HG03139 (cell line): ENCODE data around the gene MLLT3.

Experiments
- ATAC-seq: cut with Tn5 transposase; IDR thresholded peaks from one replicate; pipeline ENCODE4 v1.9.1; 2021; ENCODE audit not compliant: unreplicated experiment

Gene MLLT3

DNA sequence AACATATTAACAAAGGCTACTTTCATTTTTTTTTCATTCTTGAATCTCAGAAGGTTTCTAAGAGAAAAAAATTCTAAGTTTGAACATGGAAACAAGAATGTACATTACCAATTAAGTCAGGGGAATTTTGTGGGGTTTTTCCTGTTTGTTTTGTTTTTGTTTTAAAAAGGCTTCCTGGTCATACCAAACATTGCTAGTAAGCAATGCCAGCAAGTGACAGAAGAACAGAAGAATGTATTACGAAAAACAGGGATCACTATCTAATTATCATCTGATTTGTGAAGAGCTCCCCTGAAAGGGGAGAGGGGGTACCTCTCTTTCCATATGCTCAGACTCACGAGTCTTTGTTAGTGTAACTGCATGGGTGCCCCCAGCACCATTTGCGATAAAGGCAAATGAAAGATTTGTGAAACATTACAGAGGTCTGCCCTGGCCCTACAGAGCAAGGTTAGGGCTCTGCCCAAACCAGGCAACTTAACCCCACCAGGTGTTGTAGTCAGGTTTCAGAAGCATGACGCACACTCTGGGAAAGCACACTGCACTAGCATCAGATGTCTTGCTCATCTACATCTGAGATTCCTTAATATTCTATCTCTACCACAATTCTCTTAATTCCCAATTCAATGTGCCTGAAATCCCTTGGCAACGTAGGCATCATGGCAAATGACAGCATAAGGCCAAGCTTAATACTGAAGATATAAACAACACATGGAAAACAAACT lies 268.2 kb downstream of the MLLT3 start:
- ATAC-seq, result no peak

DNA sequence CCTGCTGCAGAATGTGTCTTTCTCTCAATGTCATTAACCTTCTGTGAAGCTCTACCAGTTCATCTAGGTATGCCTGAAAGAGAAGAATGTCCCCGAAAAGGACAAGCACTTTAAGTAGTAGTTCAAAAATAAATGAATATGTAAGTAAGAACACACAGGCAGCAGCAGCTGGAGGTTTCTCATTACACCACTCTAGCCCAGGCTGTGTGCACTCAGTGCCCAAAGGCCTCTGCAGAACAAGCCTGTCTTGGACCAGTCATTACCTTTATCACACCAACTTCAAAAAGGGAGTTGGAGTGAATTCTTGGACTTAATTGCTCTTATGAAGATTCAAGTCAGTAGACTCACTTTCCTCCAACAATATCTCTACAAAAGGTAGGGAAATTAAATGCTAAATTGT lies 268.8 kb downstream of the MLLT3 start:
- ATAC-seq, result no peak

DNA sequence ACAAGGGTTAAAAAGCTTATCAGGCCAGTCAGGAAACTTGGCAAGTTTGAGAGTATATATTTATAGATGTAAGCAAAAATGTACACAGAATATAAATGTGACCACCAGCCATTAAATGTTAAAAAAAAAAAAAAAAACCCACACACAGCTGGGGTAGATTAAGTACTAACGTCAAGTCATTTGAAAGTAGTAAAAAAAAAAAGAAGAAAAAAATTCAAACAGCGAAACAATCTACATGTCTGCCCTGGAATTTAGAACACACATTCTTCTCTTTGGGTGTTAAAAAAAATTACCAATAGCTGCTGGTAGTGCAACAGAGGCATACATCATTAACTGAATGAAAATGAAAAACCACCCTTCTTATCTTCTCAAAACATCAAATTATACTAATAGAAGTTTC lies 269.7 kb downstream of the MLLT3 start:
- no peak for ATAC-seq

DNA sequence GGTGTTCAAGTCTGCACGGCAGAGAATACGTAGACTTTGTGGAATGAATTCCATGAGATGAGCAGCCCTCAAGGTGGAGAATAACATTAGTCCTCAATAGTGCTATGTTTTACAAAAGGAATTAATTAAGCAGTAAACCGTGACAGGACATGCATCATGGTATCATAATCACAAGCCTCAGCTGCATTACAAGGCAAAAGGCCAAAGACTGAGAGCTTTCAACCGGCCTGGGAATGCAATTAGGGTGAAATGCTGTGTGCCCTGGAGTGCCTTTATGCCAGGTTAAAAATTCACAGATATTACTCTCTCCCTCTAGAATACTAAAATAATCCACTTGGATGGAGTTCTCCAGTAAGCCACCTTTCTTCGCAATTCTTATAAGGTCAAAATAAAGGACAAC lies 270.6 kb downstream of the MLLT3 start:
- ATAC-seq, result no peak

DNA sequence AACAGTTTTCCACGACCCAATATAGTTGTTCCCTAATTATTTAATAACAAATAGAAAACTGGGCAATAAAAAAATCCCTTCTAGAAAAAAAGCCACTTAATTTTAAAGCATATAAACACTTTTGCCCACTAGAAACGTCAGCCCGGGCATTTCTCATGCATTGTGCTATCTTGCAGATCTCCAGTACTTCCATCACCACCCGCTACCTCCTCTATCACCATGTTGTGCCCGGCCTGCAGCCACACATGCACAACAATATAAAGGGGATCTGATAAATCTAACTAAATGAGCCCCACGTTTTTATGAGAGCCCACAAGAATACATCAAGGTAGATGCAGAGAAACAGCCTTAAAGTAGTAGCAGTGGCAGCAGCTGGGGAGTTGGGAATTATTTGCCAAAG lies 272.7 kb downstream of the MLLT3 start:
- no peak for ATAC-seq

DNA sequence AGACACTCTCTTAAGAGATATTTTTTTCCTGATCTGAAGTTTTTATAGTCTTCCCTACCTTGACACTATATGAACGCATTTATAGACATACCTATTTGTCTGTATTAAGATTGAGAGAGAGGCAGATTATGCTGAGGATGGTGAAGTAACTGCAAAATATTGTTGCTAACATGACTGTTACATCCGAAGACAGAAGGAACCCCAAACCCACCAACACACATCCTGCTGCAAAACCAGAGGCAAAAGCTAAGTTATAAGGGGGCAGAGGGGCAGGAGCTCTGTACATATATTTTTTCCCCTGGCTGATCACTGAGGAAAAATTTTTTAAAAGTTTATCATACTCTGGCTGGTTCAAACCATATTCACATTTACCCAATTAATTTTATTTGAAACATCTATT lies 279.0 kb downstream of the MLLT3 start:
- no peak for ATAC-seq

DNA sequence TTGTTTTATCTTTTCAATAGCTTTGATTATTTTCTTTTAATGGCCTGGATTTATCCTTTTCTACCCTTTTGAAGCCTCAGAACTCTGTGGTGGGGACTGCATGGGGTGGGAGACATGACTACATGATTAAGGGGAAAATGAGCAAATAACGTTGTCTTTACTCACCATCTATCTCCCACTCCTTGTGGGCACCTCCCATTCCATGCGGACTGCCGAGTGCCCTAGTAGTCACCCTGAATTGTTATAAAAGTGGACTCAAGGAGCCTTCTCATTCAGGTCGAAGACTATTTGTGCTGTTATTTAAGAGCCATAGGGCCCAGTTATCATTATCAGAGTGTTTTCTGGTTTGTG lies 281.8 kb downstream of the MLLT3 start:
- ATAC-seq, result no peak

DNA sequence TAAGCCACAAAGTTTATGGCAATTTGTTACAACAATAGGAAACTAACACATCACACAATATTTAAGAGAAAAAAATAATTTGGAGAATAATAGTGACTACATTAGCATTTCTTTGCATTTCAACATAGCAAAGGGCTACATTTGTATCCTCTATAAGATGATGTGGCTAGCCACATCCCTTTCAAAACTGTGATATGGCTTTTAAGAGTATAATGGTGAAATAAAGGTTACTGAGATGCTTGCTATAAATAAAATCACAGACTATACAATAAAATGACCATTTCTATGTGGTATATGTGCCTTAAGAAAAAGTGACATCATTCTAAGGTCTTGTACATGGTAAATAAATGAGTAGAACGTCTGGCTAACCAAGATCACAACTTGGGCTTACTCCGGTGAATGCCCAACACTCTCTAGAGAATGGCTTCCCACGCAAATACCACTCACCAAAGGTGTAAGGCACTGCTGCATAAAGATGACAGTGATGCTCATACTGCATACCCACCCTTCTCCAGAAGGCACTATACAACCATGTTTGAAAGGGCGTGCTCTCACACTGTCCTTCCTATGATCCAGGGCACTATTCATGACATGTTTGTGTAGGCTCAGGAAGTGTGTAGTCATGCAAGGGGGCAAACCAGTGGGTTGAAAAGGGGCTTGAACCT lies 286.5 kb downstream of the MLLT3 start:
- no peak for ATAC-seq

DNA sequence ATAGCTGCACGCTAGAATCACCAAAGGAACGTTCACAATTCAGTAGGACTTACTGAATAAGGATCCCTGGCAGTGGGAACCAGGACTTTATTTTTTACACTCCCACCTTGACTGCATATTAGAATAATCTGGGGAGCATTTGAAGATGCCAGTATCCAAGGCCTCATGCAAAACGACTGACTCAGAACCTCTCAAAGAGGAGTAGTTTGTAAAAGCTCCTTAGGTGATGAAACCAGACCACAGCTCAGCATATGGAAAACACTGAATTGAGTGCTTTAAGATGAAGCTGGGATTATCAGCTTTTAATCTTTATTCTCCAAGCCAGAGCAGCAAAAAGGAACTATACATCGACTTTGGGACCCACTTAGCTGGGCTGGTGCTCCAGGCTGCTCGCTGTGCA lies 288.3 kb downstream of the MLLT3 start:
- no peak for ATAC-seq

DNA sequence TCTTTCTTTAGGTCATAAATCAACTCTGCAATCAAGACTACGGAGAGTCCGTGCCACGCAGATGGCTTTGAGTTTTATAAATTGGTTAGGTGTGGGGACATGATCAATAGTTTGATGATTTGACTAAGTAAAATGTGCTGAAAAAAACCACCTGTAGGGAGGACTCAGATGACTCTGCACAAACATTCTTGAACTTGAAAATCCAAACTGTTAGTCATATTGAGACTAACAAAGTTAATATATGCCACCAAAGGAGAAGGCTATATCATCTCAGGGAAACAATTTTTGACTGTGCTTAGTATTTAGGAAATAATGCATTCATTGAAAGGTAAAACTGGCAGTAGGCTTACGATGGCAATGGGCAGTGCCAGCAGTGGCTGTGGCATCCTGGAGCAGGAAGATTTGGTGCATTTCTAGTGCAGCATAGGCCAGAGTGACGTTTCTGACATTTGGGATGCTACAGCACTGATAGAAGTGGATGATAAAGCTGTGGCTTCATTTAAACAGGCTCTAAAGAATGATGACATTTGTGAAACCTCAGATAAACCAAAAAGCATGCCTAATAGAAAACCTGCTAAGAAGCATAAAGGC lies 291.1 kb downstream of the MLLT3 start:
- ATAC-seq, result peak; percentile 59

DNA sequence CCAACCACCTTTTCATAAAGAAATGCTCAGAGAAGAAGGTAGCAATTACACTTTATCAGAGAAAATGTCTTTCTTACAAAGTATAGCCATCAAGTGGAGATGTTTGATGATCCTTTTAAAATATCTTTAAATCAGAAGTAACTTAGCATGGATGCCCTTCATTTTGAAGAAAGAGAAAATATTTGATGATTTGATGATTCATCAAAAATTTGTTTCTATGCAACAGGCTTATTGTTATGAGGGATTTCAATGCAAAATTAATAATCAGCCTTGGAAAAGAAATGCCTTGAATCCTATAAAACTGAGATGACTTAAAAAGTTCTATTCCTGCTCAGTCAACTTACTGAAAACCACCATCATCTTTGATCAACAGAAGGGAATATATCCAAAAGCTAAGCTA lies 291.6 kb downstream of the MLLT3 start:
- no peak for ATAC-seq

DNA sequence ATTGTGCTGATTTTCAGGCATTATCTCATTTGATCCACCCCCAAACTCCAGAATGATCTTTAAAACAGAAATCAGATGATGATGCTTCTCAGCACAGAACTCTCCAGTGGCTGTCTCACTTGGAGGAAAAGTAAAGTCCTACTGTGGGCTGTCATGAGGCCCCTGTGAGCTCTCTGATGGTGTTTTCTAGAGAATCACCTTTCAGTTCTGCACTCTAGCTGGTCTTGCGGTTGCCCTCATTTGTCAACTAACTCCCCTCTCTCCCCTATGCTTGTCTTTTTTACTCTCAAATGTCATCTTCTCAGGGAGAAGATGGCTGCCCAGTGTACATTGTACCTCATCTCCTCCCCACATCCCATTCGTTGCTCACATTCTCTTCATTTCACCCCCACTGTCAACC lies 295.8 kb downstream of the MLLT3 start:
- ATAC-seq, result no peak

DNA sequence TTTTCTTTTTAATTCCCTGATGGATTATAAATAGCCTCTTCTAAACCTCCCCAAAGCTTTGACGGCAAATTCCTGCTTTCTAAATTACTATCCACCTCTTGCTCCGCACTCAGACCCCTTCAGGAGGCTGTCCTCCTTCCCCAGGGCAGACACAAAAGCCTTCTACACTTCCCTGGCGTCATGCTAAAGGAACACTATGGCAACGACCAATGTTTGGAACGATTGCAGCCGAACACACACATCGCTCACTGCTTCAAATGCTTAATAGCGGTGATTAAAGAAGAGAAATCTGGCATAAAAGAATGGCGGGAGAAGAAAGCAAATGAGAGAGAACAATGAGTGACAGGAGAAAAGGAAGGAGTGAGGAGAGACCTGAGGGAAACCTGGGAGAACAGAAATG lies 297.3 kb downstream of the MLLT3 start:
- no peak for ATAC-seq

DNA sequence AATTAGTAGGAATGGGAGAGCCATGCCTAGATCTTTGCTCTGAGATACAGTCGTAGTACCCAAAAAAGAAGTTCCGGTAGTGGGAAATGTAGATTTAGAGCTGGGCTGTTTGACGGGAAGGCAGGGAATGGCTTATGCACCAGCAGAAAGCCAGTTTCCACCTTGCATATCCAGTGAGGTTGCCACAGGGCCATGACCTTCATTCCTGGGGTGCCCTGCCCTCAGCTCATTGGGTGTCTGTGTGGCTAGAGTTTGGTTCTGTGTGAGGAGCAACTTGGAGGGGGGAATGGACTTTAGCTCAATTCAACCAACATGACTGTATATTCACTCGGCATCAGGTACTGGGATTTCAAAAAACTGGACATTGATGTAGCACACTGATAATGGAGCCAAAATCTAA lies 300.1 kb downstream of the MLLT3 start:
- no peak for ATAC-seq

DNA sequence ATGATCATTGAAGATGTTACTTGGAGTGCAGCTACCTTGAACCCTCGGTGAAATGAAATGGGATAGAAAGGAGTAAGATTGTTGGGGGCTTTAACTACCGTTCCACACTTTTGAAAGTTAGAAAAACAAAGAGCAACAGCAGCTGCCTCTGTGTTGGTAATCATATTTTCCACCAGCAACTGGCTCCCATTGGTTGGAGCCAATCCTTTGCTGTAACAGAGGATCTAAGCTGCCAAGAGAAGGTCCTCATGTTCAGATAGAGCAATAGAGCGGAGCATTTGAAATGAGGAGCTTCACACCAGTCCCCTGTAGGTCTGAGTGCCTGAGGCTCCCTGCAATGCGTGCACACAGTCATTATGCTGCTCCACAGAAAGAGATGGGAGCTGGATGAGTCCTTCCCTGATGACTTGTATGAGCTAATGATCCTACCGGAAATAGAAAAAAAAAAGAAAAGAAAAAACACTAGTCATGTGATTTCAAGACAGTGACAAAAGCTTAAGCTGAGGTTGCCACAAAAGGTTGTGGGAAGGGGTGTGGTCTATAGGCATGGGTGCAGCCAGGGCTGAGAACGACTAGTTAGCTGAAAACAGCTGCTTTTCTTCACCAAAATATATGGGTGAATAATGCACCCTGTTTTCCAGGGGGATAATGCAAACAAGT lies 300.7 kb downstream of the MLLT3 start:
- ATAC-seq, result no peak

DNA sequence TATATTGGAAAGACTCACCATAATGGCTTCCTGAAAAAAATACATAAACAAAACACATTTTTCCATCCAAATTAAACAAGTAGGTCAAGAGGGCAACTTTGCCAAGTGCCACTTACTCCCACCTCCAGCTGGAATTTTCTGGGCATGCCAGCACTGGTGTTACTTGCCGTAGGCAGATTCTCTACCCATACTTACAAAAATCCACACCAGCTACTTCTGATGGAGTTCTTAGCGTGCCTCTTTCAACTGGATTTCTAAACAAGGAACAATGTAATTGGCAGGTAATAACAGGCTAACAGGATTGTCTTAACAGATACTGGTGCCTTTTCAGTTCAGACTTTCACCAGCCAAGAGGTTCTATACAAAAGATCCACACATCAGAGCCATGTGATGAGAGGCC lies 301.4 kb downstream of the MLLT3 start:
- ATAC-seq, result no peak

DNA sequence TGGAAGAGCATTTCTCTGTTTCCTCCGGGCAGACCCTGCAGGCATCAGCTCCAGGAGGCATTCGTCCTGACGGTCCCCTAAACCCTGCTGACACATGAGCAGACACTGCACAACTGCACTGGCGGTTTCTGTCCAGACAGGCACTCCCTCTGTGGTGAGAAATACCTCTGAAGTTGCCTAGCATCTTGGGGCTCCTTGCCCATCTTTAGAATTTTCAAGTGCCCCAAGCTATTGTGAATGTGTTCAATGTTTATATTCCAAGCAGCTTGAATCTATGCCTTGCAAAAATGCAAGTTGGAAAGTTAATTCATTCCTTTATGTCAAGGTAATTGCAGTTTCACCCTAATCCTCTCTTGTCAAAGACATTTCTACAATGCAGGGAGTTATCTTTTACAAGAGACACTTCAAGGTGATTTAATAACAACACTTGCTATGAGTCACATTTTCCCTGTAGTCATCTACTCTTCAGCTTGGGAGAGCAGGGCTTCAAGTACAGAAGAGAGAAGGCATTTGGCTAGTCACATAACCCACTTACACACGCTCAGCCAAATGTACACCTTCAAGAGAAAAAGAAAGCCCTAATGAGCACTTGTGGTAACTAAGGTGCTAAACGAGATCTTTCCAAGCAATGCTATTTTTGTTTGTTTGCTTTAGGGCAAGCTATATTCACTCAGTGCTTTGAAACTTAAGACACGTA lies 302.5 kb downstream of the MLLT3 start:
- ATAC-seq, result no peak

DNA sequence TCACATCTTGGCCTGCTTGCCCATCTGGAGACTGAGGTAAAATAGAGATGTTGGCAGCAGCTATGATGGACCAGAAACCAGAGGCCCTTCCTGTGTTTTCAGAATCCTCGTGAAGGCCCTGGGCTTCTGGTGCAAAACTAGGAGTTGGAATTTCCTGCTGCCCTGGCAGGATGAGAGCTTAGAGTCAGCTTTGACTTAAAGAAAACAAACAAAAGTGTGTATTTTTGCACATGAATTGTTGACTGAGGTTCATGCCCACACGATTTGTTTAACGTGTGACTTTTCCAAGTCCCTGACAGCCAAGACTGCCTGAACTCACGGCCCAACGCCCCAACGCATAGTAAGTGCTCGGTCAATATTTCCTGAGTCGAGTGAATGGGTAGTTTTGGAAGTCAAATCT lies 303.1 kb downstream of the MLLT3 start:
- ATAC-seq, result no peak

DNA sequence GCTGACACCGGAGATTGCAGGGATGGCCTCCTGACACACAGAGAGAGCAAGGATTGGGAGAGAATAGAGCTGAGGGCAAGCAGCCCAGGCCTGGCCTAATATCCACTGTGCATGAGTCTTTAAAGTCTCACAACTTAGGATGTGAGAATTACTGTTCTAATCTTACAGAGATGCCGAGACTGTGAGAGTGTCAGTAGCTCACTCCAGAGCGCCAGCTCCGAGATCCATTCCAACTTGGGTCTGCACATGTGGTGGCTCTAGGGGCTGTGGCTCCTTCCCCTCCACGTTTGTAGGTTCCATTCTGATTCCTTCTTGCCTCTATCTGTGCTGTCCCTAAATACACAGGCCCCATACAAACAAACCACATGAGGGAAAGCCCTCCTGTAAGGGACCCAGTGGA lies 304.6 kb downstream of the MLLT3 start:
- no peak for ATAC-seq

DNA sequence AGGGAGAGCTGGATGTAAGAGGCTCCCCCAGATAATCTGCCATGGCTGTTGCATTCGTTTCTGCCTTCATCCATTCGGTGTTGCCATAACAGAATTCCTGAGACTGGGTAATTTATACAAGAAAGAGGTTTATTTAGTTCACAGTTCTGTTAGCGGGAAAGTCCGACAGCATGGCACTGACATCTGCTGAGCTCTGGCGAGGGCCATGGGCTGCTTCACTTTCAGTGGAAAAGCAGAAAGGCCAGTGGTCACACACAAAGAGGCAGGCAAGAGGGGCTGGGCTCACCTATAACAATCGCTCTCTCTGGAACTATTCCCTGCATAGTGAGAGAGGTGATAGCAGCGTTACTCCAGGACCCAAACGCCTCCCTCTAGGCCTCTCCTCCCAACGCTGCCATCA lies 305.9 kb downstream of the MLLT3 start:
- no peak for ATAC-seq

DNA sequence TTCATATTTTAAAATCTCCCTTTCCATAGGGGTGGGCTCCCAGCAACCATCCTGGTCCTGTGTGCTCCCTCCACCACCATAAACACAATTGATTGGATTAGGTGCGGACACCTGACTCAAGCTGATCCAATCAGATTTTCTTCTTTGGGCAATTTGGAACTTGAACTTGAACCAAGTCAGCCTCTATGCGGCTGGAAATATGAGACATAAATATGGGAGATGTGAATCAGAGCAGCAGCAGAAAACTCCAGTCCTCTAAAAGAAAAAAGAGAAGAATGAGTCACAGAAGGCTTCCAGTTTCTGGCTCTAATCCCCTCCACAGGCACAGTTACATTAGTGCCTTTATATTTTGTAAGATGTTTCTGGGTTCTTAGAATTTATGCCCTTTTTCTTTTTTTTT lies 306.6 kb downstream of the MLLT3 start:
- ATAC-seq, result no peak

DNA sequence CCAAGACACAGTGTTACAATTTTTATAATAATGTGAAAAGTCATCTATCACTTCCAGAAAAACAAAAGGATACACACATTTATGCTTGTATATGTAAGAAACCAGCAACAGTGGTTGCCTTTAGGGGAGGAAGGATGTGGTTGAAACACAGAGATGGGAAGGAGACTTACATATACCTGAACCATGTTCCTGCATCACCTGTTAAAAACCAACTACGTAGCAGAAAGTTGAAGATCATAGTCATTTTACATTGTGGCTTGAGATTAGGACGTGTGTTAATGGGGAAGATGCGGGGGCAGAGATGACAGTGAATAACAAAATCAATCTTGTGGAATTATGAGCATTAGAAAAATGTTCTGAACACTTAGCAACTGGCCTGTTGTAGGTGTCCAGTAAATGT lies 307.3 kb downstream of the MLLT3 start:
- ATAC-seq, result no peak
